Measurements from ENCODE around the gene PTPRB.

DNA sequence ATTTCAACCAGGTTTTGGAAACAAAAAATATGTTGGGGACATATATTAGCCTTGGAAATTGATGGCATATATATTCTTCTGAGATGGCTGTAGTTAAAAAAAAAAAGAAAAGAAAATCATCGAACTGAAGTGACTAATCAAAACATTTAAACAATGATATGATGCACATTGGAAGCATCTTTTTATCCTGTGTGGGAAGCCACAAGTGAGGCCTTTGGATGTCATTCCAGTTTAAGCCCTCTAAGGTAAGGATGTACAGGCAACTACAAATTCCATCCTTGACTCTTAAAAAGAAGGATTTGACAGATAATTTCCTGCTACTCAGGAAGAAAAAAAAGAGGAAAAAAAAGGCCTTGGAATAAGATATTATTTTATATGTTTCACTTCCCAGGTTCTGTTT, 9.6 kb upstream of the PTPRB start:
- TF ChIP-seq ELK1 (IDR thresholded peaks at IDR 0.05; ENCODE audit: borderline replicate concordance, low read depth, low read length) (no peak), CEBPB (IDR thresholded peaks at IDR 0.05; ENCODE audit: low read depth, low read length) (no peak), POLR2A (IDR thresholded peaks at IDR 0.05; ENCODE audit: low read depth, low read length) (no peak), RAD21 (IDR thresholded peaks at IDR 0.05; ENCODE audit: low read length) (no peak), MAFK (IDR thresholded peaks at IDR 0.05; ENCODE audit: low read depth, low read length) (no peak), BHLHE40 (IDR thresholded peaks at IDR 0.05; ENCODE audit: low read depth, low read length) (no peak), MXI1 (IDR thresholded peaks at IDR 0.05; ENCODE audit: borderline replicate concordance, low read depth, low read length) (no peak), CHD1 (IDR thresholded peaks at IDR 0.05; ENCODE audit: low read depth, low read length) (no peak), RCOR1 (IDR thresholded peaks at IDR 0.05; ENCODE audit: insufficient replicate concordance, low read length) (no peak), FOS (IDR thresholded peaks at IDR 0.05; ENCODE audit: low read depth, low read length) (no peak), SMC3 (IDR thresholded peaks at IDR 0.05; ENCODE audit: low read depth, low read length) (no peak)
- TF ChIP-seq, protein P1, sequence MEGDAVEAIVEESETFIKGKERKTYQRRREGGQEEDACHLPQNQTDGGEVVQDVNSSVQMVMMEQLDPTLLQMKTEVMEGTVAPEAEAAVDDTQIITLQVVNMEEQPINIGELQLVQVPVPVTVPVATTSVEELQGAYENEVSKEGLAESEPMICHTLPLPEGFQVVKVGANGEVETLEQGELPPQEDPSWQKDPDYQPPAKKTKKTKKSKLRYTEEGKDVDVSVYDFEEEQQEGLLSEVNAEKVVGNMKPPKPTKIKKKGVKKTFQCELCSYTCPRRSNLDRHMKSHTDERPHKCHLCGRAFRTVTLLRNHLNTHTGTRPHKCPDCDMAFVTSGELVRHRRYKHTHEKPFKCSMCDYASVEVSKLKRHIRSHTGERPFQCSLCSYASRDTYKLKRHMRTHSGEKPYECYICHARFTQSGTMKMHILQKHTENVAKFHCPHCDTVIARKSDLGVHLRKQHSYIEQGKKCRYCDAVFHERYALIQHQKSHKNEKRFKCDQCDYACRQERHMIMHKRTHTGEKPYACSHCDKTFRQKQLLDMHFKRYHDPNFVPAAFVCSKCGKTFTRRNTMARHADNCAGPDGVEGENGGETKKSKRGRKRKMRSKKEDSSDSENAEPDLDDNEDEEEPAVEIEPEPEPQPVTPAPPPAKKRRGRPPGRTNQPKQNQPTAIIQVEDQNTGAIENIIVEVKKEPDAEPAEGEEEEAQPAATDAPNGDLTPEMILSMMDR (conservative IDR thresholded peaks at IDR 0.05; ENCODE audit: low read depth, low read length) = no peak
- TF ChIP-seq, protein P2, sequence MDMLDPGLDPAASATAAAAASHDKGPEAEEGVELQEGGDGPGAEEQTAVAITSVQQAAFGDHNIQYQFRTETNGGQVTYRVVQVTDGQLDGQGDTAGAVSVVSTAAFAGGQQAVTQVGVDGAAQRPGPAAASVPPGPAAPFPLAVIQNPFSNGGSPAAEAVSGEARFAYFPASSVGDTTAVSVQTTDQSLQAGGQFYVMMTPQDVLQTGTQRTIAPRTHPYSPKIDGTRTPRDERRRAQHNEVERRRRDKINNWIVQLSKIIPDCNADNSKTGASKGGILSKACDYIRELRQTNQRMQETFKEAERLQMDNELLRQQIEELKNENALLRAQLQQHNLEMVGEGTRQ (IDR thresholded peaks at IDR 0.05; ENCODE audit: low read depth, low read length) = no peak
